ENCODE data around the gene CHI3L2.

- TF ChIP-seq CTCF (IDR thresholded peaks at IDR 0.05) (no peak), POLR2A (IDR thresholded peaks at IDR 0.05) (no peak), EP300 (IDR thresholded peaks at IDR 0.05) (no peak), POLR2AphosphoS5 (IDR thresholded peaks at IDR 0.05) (no peak)
These were observed 32.4 kb upstream of the CHI3L2 start for GRCh38 chr1:111195002-111195684.

Data from gastroesophageal sphincter (tissue), 3 donors.